ENCODE measurements around the gene ISX.

ISX gene

GRCh38 chr22:35053060-35053835 is 12.7 kb upstream of the ISX start:
- no peak for DNase-seq

- DNase-seq: no peak
These were observed 11.9 kb upstream of the ISX start for GRCh38 chr22:35054064-35054463.

GRCh38 chr22:35056486-35056885 is 9.5 kb upstream of the ISX start:
- no peak for DNase-seq

- no peak for DNase-seq
These were observed 8.8 kb upstream of the ISX start for GRCh38 chr22:35057155-35057554.

- DNase-seq: no peak
These were observed 6.3 kb upstream of the ISX start for GRCh38 chr22:35059632-35060031.

- DNase-seq: no peak
These were observed 1.3 kb upstream of the ISX start for GRCh38 chr22:35064664-35065063.

- no peak for DNase-seq
These were observed 775 bp upstream of the ISX start for GRCh38 chr22:35065183-35065582.

GRCh38 chr22:35066768-35067167 is 810 bp downstream of the ISX start:
- DNase-seq: no peak

- DNase-seq: no peak
These were observed 3.6 kb downstream of the ISX start for GRCh38 chr22:35069541-35069940.

GRCh38 chr22:35070451-35071093 is 4.6 kb downstream of the ISX start:
- no peak for DNase-seq

GRCh38 chr22:35071784-35072183 is 5.8 kb downstream of the ISX start:
- no peak for DNase-seq

- DNase-seq: peak; percentile 12
These were observed 7.0 kb downstream of the ISX start for GRCh38 chr22:35072925-35073324.

GRCh38 chr22:35074583-35074982 is 8.6 kb downstream of the ISX start:
- no peak for DNase-seq

GRCh38 chr22:35076630-35077029 is 10.7 kb downstream of the ISX start:
- DNase-seq: no peak

GRCh38 chr22:35085621-35086020 is 19.7 kb downstream of the ISX start:
- no peak for DNase-seq

GRCh38 chr22:35089139-35089538 is 23.2 kb downstream of the ISX start:
- DNase-seq: no peak

GRCh38 chr22:35092406-35092805 is 26.4 kb downstream of the ISX start:
- DNase-seq: no peak

- no peak for DNase-seq
These were observed 33.0 kb downstream of the ISX start for GRCh38 chr22:35098921-35099320.

GRCh38 chr22:35099883-35100282 is 33.9 kb downstream of the ISX start:
- DNase-seq: no peak

- DNase-seq: peak; percentile 29
These were observed 36.7 kb downstream of the ISX start for GRCh38 chr22:35102663-35103062.

- no peak for DNase-seq
These were observed 37.8 kb downstream of the ISX start for GRCh38 chr22:35103761-35104160.

- no peak for DNase-seq
These were observed 38.5 kb downstream of the ISX start for GRCh38 chr22:35104491-35104890.

GRCh38 chr22:35109616-35110015 is 43.7 kb downstream of the ISX start:
- no peak for DNase-seq

GRCh38 chr22:35111244-35111643 is 45.3 kb downstream of the ISX start:
- DNase-seq: no peak

All from fibroblast of skin of back (primary cell).